Measurements from ENCODE around the gene ZZZ3.

Gene ZZZ3

DNA sequence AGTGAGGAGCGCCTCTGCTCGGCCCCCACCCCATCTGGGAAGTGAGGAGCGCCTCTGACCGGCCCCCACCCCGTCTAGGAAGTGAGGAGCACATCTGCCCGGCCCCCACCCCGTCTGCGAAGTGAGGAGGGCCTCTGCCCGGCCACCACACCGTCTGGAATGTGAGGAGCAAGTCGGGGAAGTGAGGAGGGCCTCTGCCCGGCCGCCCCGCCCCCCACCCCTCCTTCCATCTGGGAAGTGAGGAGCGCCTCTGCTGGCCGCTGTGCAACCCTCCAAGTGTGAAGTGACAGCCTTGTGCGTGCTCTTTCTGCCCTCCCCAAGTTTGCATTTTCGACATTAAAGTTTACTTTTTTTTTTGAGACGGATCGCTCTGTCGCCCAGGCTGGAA lies 5.1 kb upstream of the ZZZ3 start:
- Histone ChIP-seq H3K4me1 (ENCODE audit: insufficient read depth, low read length) (peaks cover 17% of the 10 kb centered on the region), H3K4me2 (ENCODE audit: insufficient read depth, low read length) (no peak overlapping the region), H3K4me3 (ENCODE audit: low read depth in 1 of 2, low read length in 2 of 2) (no peak overlapping the region), H3K27me3 (ENCODE audit: insufficient read depth, low read length, poor library complexity) (no peaks in the 10 kb centered on the region), H2AFZ (ENCODE audit: low read depth, low read length) (no peak overlapping the region), H3K27ac (ENCODE audit: low read length) (no peak overlapping the region), H3K9me3 (ENCODE audit: insufficient read depth, low read length, severe bottlenecking) (no peaks in the 10 kb centered on the region), H3K79me2 (ENCODE audit: insufficient read depth, low read length) (peaks cover 5% of the 10 kb centered on the region), H3K36me3 (ENCODE audit: insufficient read depth, low read length) (no peaks in the 10 kb centered on the region), H3K9ac (ENCODE audit: low read depth, low read length) (no peak overlapping the region), H4K20me1 (ENCODE audit: insufficient read depth, low read length) (no peaks in the 10 kb centered on the region)
- TF ChIP-seq, protein P1, sequence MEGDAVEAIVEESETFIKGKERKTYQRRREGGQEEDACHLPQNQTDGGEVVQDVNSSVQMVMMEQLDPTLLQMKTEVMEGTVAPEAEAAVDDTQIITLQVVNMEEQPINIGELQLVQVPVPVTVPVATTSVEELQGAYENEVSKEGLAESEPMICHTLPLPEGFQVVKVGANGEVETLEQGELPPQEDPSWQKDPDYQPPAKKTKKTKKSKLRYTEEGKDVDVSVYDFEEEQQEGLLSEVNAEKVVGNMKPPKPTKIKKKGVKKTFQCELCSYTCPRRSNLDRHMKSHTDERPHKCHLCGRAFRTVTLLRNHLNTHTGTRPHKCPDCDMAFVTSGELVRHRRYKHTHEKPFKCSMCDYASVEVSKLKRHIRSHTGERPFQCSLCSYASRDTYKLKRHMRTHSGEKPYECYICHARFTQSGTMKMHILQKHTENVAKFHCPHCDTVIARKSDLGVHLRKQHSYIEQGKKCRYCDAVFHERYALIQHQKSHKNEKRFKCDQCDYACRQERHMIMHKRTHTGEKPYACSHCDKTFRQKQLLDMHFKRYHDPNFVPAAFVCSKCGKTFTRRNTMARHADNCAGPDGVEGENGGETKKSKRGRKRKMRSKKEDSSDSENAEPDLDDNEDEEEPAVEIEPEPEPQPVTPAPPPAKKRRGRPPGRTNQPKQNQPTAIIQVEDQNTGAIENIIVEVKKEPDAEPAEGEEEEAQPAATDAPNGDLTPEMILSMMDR (IDR thresholded peaks at IDR 0.05; ENCODE audit: borderline replicate concordance, extremely low read depth, low read length, poor library complexity, severe bottlenecking): no peak
- no peak for TF ChIP-seq EZH2 (IDR thresholded peaks at IDR 0.05; ENCODE audit: borderline replicate concordance, low read depth, low read length, severe bottlenecking)
- ATAC-seq (ENCODE audit: insufficient read depth, low read depth) (no peak), DNase-seq (no peak)

DNA sequence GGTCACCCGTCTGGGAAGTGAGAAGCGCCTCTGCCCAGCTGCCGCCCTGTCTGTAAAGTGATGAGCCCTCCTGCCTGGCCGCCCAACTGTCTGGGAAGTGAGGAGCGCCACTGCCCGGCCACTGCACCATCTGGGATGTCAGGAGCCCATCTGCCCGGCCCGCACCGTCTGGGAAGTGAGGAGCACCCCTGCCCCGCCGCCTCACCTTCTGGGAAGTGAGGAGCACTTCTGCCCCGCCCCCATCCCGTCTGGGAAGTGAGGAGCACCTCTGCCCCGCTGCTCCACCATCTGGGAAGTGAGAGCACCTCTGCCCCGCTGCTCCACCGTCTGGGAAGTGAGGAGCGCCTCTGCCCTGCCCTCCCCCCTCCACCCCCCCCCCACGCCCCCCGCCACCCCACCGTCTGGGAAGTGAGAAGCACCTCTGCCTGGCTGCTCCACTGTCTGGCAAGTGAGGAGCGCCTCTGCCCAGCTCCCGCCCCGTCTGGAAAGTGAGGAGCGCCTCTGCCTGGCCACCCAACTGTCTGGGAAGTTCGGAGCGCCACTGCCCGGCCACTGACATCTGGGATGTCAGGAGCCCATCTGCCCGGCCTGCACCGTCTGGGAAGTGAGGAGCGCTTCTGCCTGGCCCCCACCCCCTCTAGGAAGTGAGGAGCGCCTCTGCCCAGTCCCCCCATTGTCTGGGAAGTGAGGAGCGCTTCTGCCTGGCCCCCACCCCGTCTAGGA lies 4.5 kb upstream of the ZZZ3 start:
- no peak overlapping the region for H3K27ac ChIP-seq (ENCODE audit: low read length)
- ATAC-seq (ENCODE audit: insufficient read depth, low read depth): no peak
- no peak overlapping the region for H3K4me2 ChIP-seq (ENCODE audit: insufficient read depth, low read length)

DNA sequence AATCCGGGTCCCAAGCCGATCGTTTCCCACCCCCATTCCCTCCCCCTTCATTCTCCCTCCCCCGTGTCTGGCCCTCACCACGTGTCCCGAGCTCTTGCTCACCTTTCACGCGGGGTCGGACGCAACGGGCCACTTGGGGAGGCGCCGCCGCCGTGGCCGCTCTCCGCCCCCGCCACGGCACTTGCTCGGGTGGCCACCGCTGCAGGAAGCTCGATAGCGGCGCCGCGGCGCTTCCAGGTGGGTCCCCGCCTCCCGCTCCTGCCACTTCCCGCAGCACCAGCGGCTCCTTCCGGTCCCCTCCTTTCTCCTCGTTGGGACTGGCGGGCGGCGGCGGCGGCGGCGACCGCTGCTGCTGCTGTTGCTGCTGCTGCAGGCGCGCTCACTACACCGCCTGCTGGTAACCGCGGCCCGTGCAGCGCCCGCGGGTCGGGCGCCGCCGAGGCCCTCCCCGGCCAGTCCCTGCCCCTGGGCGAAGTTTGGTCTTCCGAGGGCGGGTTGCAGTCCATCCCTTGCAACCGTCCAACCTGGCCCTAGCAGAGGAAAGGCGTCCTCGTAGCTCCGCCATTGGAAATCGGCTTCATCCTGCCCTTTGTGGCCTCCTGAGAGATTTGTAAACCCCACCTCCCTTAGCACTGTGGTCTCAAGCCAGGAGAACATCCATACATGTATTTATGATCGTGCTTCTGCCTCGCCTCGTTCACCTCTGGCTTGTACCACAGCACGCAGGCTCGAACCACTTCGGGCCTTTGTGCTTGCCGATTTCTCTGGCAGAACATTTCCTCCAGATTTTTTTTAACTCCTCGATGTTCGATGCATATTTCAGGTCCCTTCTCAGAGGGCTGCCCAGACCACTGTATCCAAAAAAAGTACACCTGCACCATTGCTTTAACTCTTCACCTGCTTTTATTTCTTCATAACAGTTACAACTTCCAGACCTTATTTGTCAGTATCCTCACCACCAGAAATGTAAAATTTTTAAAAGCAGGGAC lies 996 bp upstream of the ZZZ3 start:
- peak; percentile 95 for DNase-seq
- Histone ChIP-seq H3K4me2 (ENCODE audit: insufficient read depth, low read length) (peak overlapping the region; percentile 89), H3K9me3 (ENCODE audit: insufficient read depth, low read length, severe bottlenecking) (no peaks in the 10 kb centered on the region), H3K4me1 (ENCODE audit: insufficient read depth, low read length) (peaks cover 47% of the 10 kb centered on the region), H4K20me1 (ENCODE audit: insufficient read depth, low read length) (peaks cover 30% of the 10 kb centered on the region; the same call in 1 of the 2 replicates), H3K4me3 (ENCODE audit: low read depth in 1 of 2, low read length in 2 of 2) (peak overlapping the region; percentile 59 to 84; a peak in 3 of 4 replicates), H3K79me2 (ENCODE audit: insufficient read depth, low read length) (peaks cover 45% of the 10 kb centered on the region), H2AFZ (ENCODE audit: low read depth, low read length) (peak overlapping the region; percentile 93), H3K36me3 (ENCODE audit: insufficient read depth, low read length) (0 out of 2 replicates have a peak, but pooled peaks cover 3% of the 10 kb centered on the region), H3K9ac (ENCODE audit: low read depth, low read length) (peak overlapping the region; percentile 83), H3K27ac (ENCODE audit: low read length) (peak overlapping the region; percentile 94), H3K27me3 (ENCODE audit: insufficient read depth, low read length, poor library complexity) (no peaks in the 10 kb centered on the region)
- ATAC-seq (ENCODE audit: insufficient read depth, low read depth): peak; percentile 81
- TF ChIP-seq, protein P1 (IDR thresholded peaks at IDR 0.05; ENCODE audit: borderline replicate concordance, extremely low read depth, low read length, poor library complexity, severe bottlenecking): peak; percentile 81
- no peak for TF ChIP-seq EZH2 (IDR thresholded peaks at IDR 0.05; ENCODE audit: borderline replicate concordance, low read depth, low read length, severe bottlenecking)

More for the DNA sequence above, 4.5 kb upstream of the ZZZ3 start:
- no peak for DNase-seq
- H3K79me2 ChIP-seq (ENCODE audit: insufficient read depth, low read length): peaks cover 10% of the 10 kb centered on the region
- peaks cover 4% of the 10 kb centered on the region; the same call in 1 of the 2 replicates for H4K20me1 ChIP-seq (ENCODE audit: insufficient read depth, low read length)
- no peaks in the 10 kb centered on the region for H3K36me3 ChIP-seq (ENCODE audit: insufficient read depth, low read length)
- no peak overlapping the region for H3K4me3 ChIP-seq (ENCODE audit: low read depth in 1 of 2, low read length in 2 of 2)
- no peaks in the 10 kb centered on the region for H3K27me3 ChIP-seq (ENCODE audit: insufficient read depth, low read length, poor library complexity)
- H3K9me3 ChIP-seq (ENCODE audit: insufficient read depth, low read length, severe bottlenecking): no peaks in the 10 kb centered on the region
- H3K9ac ChIP-seq (ENCODE audit: low read depth, low read length): no peak overlapping the region
- no peak for TF ChIP-seq EZH2 (IDR thresholded peaks at IDR 0.05; ENCODE audit: borderline replicate concordance, low read depth, low read length, severe bottlenecking)
- TF ChIP-seq, protein P1 (IDR thresholded peaks at IDR 0.05; ENCODE audit: borderline replicate concordance, extremely low read depth, low read length, poor library complexity, severe bottlenecking): no peak
- no peak overlapping the region for H2AFZ ChIP-seq (ENCODE audit: low read depth, low read length)
- peaks cover 17% of the 10 kb centered on the region for H3K4me1 ChIP-seq (ENCODE audit: insufficient read depth, low read length)

Measured in DND-41 (cell line).